Renal cortex interstitium (tissue), 11 donors: ENCODE data around the gene SP9. TPM values are rescaled to one million over a fixed set of nuclear protein-coding genes. Genes with fewer than 3 reads are reported as not detected.

Source experiments
- DNase-seq, 11 donors: peaks; one replicate each; pipeline ENCODE4 v3.0.0-alpha.2; 2013; ENCODE audit warnings: low read depth in 9 of 11, low spot score in 4 of 11; ENCODE audit errors: extremely low read depth in 1 of 11
- polyA plus RNA-seq, 3 donors: library from polyadenylated mRNA; unstranded; fragments of 120-200 nt; gene quantifications; one replicate each; pipeline ENCODE4 v1.2.1, GENCODE V29; 2013; ENCODE audit not compliant: insufficient read length in 3 of 3

SP9 gene
- polyA plus RNA-seq, 3 donors: not detected

DNA sequence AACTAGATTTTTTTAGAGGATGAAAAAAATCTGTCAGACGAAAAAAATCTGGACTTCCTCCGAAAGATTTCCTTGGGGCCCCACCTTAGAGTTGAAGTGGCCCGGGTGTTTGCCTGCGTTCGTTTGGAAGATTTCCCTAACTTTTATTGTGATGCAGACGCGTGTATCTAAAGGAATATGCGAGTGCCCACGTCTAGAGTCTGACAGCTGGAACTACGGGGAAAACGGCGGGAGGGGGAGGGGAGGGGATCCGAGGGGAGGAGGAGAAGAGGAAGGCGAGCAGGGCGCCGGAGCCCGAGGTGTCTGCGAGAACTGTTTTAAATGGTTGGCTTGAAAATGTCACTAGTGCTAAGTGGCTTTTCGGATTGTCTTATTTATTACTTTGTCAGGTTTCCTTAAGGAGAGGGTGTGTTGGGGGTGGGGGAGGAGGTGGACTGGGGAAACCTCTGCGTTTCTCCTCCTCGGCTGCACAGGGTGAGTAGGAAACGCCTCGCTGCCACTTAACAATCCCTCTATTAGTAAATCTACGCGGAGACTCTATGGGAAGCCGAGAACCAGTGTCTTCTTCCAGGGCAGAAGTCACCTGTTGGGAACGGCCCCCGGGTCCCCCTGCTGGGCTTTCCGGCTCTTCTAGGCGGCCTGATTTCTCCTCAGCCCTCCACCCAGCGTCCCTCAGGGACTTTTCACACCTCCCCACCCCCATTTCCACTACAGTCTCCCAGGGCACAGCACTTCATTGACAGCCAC lies 2.4 kb upstream of the SP9 start:
- no peak for DNase-seq

DNA sequence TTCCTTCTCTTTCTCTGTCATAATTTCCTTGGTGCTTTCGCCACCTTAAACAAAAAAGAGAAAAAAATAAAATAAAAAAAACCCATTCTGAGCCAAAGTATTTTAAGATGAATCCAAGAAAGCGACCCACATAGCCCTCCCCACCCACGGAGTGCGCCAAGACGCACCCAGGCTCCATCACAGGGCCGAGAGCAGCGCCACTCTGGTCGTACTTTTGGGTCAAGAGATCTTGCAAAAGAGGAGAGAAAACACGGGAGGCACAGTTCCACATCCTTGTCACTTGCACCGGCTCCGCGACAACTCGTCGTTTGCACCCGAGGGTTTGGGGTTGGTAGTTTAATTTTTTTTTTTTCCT lies 1.8 kb upstream of the SP9 start:
- no peak for DNase-seq

DNA sequence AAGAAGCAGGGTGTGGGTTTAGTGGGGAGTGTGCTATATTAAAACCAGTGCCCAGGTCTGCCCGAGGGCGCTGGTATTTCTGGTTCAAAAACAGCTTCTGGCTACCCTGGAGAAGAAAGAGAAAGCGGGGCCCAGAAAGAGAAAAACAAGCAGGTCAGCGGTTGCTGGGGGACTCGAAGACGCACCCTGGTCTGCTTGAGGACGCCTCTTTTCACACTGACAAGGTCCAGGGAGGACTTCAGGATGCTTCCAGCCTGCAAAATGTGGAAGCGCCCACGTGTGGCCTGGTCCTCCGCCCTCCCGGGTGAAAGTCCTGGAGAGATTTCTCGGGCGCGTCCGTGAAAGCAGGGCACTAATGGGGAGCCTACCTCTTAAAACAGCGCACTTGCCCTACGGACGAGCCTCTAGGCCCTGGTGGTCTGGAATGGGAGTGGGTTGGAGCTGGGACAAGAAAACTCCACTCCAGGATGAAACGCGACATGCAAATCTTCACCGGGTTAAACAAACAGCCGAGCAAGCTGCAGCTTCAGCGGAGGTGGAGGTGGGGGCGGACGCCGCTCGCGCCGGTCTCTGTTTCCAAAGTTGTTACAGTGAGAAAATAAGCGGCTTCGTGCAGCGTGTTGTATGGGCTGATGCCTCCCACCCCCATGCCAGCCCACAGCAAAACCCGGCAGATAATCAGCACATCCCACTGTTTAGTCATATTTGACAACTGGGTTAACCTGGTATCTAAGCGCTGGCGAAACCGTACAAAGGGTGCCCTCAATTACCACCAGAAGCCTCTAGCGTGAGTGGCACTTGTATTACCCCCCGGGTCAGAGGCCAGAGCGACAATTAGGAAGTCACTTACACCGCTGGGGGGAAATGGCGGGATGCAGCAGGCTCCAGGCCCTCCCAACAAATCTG lies 1.1 kb upstream of the SP9 start:
- DNase-seq: no peak

DNA sequence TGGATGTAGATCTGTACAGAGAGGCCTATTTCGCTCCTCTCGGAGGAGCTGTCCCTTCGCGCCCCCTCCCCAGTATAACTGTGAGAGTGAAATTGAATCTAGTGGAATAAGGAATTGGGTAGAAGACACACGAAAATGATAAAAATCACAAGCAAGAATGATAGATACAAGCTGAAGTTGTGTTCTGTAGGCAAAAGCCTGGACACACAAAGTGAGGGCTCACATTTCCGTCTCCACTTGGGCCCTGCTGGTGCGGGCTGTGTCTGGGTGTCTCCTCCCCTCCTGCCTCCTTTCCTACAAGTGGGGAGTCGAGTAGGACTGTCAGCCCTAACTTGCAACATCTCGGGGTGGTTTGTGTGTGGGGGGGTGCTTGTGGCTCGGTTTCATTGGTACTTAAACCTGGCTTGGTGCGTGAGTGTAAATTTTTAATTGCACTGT lies 457 bp upstream of the SP9 start:
- no peak for DNase-seq

DNA sequence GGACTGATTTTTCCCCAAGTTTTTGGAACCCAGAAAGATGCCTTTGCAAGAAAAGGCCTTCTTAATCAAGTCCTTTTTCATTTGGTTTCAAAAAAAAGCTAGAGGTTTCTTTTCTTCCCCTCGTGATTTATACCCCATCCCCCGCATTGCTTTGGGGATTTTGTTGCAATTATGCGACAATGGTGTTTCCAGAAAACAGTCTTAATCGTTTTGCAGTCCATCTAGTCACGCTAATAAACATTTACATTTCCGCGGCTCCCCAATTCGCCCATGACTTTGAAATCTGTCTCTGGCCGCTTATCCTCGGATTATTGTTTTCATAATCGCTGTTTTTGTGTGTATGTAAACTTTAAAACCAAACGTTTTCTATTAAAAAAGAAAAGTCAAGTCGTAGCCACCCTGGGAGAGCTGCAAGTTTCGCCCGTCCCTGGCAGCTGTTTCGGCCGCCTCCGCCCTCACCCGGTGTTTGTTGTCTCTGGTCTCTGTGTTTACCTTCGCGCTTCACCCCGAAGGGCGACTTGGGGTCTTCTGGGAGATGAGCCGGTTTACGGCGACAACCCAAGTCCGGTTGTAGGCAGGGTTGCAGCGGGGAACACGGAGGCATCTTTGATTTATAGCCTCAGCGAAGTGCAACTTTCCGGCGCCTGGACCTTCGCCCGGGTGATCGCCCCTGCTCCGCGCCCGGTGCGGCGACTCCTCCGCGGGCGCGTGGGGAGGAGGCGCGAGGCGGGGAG lies 667 bp downstream of the SP9 start:
- no peak for DNase-seq

DNA sequence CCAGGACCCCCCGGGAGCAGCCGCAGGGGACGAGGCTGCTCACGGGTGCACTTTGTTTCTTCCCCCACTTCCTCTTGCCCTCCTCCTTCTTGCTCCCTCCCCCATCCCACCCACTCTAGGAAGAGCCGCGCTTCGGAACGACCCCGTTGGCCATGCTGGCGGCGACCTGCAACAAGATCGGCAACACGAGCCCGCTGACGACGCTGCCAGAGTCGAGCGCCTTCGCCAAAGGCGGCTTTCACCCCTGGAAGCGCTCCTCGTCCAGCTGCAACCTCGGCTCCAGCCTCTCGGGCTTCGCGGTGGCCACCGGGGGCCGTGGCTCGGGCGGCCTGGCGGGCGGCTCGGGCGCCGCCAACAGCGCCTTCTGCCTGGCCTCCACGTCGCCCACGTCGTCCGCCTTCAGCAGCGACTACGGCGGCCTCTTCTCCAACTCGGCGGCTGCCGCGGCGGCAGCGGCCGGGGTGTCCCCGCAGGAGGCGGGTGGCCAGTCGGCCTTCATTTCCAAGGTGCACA lies 1.3 kb downstream of the SP9 start:
- no peak for DNase-seq

DNA sequence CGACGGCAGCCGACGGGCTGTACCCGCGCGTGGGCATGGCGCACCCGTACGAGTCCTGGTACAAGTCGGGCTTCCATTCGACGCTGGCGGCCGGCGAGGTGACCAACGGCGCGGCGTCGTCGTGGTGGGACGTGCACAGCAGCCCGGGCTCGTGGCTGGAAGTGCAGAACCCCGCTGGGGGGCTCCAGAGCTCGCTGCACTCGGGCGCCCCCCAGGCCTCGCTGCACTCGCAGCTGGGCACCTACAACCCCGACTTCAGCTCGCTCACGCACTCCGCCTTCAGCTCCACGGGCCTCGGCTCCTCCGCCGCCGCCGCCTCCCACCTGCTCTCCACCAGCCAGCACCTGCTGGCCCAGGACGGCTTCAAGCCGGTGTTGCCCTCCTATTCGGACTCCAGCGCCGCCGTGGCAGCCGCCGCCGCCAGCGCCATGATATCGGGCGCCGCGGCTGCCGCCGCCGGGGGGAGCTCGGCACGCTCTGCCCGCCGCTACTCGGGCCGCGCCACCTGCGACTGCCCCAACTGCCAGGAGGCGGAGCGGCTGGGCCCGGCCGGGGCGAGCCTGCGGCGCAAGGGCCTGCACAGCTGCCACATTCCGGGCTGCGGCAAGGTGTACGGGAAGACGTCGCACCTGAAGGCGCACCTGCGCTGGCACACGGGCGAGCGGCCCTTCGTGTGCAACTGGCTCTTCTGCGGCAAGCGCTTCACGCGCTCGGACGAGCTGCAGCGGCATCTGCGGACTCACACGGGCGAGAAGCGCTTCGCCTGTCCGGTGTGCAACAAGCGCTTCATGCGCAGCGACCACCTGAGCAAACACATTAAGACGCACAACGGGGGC lies 2.0 kb downstream of the SP9 start:
- DNase-seq: no peak

DNA sequence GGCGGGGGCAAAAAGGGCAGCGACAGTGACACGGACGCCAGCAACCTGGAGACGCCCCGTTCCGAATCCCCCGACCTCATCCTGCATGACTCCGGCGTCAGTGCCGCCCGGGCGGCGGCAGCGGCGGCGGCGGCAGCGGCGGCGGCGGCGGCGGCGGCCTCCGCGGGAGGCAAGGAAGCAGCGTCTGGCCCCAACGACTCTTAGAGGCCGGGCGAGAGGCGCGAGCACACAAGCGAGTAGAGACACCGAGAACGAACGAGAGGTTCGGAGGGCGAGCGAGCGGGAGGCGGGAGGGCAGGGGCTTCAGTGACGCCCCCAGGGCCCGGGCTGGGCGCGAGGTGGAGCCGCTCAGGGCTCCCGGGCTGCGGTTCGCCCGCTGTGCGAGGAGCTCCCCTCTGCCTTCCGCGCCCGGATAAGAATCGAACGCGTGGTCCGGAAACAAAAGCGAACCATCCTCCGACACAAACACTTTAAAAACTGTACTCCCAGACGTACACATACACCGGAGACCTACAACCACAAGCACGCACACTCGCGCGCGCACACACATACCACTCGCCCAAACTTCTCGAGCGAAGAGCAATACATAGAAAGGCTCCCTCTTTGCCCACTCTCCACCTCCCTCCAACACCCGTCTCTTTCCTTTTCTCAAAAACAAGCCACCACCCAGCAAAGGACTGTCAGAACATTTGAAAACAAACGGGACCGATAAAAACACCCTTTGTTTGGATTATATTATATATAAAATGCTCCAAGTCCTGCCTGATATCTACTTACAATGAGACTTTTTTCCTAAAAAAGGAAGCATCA lies 2.8 kb downstream of the SP9 start:
- peak in 1 of 11 donors; percentile 30 for DNase-seq

DNA sequence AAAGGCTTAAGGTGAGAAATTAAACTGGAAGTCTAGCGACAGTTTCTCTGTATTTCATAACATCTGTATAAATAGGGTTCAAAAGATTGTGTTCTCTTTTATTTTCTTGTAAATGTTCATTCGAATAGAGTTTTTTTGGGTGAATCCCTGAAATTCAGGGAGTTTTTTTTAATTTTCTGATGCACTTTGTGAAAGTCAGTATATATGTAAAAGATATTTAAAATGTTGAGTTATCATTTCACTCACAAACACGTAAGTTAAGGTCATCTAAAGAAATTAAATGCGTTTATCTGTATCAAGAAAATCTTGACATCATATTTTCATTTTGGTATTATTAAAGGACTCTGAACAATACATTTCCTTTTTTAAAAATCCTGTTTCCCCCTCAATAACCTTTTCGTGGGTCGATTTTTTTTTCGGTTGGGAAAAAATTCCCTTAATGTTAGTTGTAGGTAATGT lies 3.4 kb downstream of the SP9 start:
- DNase-seq: no peak

DNA sequence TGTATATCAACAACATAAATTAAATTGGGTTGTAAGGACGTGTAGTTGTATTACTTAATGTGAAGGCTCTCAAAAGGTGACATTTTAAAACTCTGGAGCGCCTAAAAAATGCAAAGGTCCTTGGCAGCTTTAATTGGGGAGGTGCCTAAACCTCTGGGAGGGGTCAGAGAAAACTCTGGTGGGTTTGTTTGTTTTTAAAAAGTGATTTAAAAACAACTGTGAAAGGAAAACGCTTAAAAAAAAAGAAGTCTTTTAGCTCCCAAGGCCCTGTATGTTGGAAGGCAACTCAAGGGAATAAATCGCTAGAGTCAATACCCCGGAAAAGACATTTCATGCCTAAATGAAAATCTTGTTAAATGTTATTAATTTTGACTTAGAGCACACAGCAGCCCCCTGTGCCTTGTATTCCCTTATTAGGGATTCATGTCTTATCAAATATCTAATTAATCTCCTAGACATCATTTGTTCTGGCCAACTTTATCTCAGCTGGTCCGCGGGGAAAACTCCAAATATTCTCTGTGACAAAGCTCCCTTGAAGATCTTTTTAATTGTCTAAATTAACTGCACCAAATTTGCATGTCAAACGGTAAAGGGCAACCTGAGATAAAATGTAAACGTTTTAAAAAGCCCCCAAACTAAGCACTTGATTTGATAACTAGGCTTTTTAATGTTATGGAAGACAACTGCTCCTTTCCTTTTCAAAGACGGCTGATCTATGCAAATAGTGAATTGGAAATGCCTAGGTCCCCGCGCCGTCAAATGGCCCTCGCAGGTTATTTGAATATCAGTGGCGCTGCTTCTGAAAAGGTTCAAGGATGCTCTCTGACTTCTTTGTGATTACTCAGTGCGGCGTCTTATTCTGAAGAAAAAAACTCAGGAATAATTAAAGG lies 4.2 kb downstream of the SP9 start:
- DNase-seq: peak in 1 of 11 donors; percentile 38

DNA sequence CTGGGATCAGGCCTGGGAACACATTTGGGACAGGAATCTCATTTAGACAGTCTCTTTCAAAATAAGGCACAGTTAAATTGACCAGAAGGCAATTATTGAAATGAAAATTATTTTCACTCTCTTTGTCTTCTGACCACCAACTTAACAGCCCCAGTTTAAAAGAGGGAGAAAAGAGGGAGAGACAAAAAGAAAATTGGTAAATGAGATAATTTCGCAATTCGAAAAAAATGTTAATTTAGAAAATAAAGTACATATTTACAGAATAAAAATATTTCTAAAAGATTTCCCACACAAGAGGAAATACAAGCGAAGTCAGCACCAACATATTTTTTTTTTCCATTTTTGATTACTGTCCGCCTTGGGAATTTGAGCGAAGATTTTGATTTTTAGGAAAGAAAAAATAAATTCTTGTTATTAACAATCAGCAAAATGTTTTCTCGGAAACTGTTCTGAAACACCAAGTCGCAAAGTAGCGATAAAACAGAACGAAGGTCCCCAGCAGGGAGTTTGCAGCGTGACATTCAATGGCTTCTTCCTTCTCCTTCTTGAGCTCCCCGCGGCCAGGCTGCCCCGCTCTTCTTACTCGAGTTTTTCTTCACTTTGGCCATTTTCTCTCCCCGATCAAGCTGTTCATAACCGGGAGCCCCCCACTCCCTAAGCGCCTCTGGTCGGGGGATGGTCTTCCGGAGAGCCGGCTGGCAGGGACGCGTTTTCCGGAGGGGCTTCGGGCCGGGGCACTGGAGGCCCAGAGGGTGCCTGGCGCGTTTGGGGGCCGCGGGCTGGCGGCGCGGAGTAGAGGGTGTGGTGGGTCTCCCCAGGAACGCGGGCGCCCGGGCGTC lies 5.0 kb downstream of the SP9 start:
- peak in 1 of 11 donors; percentile 28 for DNase-seq

DNA sequence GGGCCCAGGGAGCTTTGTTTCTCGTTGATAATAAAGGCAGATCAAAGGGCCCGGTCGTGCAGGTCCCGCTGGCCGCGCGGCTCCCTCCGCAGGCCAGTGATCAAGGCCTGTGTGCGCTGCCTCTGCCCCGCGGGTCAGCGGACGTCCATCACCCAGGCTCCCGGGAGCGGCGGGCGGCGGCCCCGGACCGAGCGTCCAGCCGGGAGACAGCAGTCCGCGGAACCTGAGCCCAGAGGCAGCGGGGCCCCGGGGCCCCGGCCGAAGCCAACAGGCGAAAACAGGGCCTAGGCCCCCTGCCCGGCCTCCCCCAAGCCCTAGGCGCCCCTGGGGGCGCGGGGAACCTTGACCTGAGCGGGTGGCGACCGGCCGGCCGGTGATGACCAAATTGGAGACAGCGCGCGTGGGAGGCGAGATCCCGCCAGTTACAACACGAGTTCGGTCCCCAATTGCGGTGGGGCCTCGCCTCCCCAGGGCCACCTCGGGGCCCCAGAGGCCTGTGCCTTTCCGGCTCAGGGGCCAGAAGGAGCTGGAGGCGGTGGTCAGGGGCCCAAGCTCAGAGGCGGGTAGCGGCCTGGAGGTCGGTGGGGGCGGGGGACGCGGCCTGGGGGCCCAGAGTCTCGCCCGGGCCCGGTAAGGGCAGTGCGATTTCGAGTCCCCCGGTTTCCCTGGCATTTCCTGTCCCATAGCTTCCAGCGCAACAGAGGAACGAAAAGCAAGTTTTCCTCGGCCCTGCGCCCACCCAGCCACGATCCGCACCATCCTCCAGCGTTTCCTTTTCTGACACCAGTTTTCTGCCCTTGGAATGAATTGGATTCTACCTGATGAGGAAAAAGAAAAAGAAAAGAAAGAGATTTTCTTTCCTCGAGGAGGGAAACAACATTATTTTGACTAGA lies 5.9 kb downstream of the SP9 start:
- no peak for DNase-seq

DNA sequence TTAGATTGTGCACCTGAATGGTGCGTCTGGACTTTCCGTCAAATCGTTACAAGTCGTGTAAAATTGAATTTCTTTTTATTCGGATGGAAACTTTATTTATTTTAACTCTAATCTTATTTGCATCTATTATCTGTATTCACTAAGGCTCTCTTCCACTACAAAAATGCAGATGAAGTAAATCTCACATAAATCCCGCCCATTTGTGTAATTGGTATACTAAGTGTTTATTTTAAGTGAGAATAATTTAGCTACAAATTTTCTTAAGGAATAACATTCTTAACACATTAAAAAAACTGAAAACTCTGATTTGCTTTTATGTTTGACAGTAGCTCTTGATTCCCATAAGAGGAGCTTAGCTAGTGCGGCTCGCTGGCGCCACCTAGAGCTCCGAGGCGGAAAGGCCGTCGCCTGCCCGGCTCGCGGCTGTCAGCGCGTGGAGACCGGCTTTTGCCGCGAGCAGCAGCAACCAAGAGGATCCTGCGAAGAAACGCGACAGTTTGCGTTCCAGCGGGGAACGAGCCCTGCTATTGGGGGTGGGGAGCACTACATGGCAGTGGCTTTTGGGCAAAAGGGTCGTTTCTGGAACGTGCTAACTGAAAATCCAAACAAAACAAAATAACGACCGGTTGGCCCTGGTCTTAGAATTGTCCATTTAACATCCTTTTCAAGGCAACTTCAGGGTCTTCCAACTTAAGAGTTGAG lies 6.7 kb downstream of the SP9 start:
- peak in 6 of 11 donors; percentile 71 to 84 (median 80) for DNase-seq

DNA sequence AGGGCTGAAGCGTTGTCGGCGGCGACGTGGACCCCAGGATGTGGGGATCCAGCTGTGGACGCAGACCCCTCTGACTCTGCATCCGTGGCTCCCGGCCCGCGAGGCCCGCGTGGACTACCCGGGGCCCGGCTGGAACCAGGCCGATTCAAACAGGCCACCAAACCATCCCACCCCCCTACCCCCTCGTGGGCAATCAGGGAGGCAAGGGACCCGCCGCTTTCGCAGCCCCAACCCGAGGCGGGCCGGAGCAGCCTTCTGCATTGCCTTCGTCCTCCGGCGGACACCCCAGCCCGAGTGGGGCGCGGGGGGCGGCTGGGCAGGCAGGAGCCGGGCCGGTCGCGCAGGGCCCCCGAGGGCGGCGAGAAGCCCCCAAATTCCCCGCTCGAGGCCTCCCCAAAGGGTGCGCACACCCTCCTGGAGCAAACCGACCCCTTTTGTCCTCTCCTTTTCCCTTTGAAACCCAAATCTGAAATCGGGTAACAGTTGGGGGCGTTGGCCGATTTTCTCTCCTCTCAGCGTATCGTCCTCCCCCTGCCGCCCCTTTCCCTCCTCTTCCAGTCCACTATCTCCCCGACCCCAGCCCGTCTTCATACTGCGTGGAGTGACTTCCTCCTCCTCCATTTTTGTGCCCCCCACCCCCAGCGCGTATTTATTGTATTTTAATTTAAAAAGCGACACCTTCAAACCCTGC lies 7.4 kb downstream of the SP9 start:
- DNase-seq: peak in 1 of 11 donors; percentile 2
